SK-N-SH treated with all-trans-retinoic acid at 6 μM for 48 hours (cell line): ENCODE results near the gene CELF5.
"Not testable (repeated sequence)": the region's sequence is repeated elsewhere in the genome, so short reads cannot be mapped to it uniquely, and the experiment has no call there.

Source experiments
- ARNTL ChIP-seq: fragments of 450-650 bp; formaldehyde crosslinking; IDR thresholded peaks from 2 replicates; pipeline ENCODE4 v1.5.0; 2020; ENCODE audit warnings: low read depth, mild to moderate bottlenecking, moderate library complexity, borderline replicate concordance
- OSR1 ChIP-seq: fragments of 250-450 bp; sonication (Bioruptor Pico); IDR thresholded peaks from 2 replicates; pipeline ENCODE4 v1.8.0; 2022; ENCODE audit warnings: moderate library complexity, mild to moderate bottlenecking, inconsistent platforms
- RARB ChIP-seq: fragments of 250-450 bp; sonication (Bioruptor Pico); IDR thresholded peaks from 2 replicates; pipeline ENCODE4 v1.8.0; 2021; ENCODE audit warnings: mild to moderate bottlenecking, moderate library complexity
- SNAI2 ChIP-seq: fragments of 250-450 bp; sonication (Bioruptor Pico); IDR thresholded peaks from 2 replicates; pipeline ENCODE4 v1.5.0; 2020; ENCODE audit warnings: mild to moderate bottlenecking, moderate library complexity
- ZC3H10 ChIP-seq: fragments of 250-450 bp; sonication (Bioruptor Pico); IDR thresholded peaks from 2 replicates; pipeline ENCODE4 v1.5.1; 2021; ENCODE audit warnings: mild to moderate bottlenecking, moderate library complexity
- ZFP3 ChIP-seq: fragments of 250-450 bp; sonication (Bioruptor Pico); IDR thresholded peaks from 2 replicates; pipeline ENCODE4 v1.5.0; 2020; ENCODE audit warnings: mild to moderate bottlenecking, moderate library complexity
- ZFP30 ChIP-seq: fragments of 450-650 bp; formaldehyde crosslinking; IDR thresholded peaks from 2 replicates; pipeline ENCODE4 v1.5.0; 2022; ENCODE audit warnings: mild to moderate bottlenecking, moderate library complexity
- ZNF70 ChIP-seq: fragments of 450-650 bp; formaldehyde crosslinking; IDR thresholded peaks from 2 replicates; pipeline ENCODE4 v1.5.0; 2020; ENCODE audit warnings: mild to moderate bottlenecking, moderate library complexity
- TF ChIP-seq, protein P1 (sequence below): fragments of 250-450 bp; sonication (Bioruptor Pico); IDR thresholded peaks from 2 replicates; pipeline ENCODE4 v1.5.1; 2021; ENCODE audit warnings: mild to moderate bottlenecking, moderate library complexity
- TF ChIP-seq, protein P2 (sequence below): fragments of 250-450 bp; sonication (Bioruptor Pico); IDR thresholded peaks from 2 replicates; pipeline ENCODE4 v1.8.0; 2020; ENCODE audit warnings: mild to moderate bottlenecking, moderate library complexity, borderline replicate concordance
- TF ChIP-seq, protein P3 (sequence below): fragments of 250-450 bp; sonication (Bioruptor Pico); IDR thresholded peaks from 2 replicates; pipeline ENCODE4 v1.5.1; 2020; ENCODE audit warnings: low read depth, mild to moderate bottlenecking, moderate library complexity
- TF ChIP-seq, protein P4 (sequence below): fragments of 250-450 bp; sonication (Bioruptor Pico); IDR thresholded peaks from 2 replicates; pipeline ENCODE4 v1.8.0; 2021; ENCODE audit warnings: low read depth, mild to moderate bottlenecking, moderate library complexity, borderline replicate concordance

DNA sequence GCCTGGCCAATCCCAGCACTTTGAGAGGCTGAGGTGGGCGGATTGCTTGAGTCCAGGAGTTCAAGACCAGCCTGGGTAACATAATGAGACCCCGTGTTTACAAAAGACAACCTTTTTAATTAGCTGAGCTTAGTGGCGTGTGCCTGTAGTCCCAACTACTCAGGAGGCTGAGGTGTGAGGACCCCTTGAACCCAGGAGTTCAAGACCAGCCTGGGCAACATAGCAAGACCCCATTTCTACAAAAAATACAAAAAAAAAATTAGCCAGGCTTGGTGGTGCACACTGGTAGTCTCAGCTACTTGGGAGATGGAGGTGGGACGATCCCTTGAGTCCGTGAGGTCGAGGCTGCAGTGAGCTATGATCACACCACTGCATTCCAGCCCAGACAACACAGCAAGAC lies 66.4 kb downstream of the CELF5 start:
- TF ChIP-seq RARB; ARNTL (CRISPR knock-in tag); ZFP30 (CRISPR knock-in tag); SNAI2 (CRISPR knock-in tag); ZFP3 (CRISPR knock-in tag); ZC3H10; OSR1; ZNF70 (CRISPR knock-in tag): not testable (repeated sequence)
- TF ChIP-seq, protein P1, sequence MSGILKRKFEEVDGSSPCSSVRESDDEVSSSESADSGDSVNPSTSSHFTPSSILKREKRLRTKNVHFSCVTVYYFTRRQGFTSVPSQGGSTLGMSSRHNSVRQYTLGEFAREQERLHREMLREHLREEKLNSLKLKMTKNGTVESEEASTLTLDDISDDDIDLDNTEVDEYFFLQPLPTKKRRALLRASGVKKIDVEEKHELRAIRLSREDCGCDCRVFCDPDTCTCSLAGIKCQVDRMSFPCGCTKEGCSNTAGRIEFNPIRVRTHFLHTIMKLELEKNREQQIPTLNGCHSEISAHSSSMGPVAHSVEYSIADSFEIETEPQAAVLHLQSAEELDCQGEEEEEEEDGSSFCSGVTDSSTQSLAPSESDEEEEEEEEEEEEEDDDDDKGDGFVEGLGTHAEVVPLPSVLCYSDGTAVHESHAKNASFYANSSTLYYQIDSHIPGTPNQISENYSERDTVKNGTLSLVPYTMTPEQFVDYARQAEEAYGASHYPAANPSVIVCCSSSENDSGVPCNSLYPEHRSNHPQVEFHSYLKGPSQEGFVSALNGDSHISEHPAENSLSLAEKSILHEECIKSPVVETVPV (CRISPR knock-in tag), result not testable (repeated sequence)
- TF ChIP-seq, protein P2, sequence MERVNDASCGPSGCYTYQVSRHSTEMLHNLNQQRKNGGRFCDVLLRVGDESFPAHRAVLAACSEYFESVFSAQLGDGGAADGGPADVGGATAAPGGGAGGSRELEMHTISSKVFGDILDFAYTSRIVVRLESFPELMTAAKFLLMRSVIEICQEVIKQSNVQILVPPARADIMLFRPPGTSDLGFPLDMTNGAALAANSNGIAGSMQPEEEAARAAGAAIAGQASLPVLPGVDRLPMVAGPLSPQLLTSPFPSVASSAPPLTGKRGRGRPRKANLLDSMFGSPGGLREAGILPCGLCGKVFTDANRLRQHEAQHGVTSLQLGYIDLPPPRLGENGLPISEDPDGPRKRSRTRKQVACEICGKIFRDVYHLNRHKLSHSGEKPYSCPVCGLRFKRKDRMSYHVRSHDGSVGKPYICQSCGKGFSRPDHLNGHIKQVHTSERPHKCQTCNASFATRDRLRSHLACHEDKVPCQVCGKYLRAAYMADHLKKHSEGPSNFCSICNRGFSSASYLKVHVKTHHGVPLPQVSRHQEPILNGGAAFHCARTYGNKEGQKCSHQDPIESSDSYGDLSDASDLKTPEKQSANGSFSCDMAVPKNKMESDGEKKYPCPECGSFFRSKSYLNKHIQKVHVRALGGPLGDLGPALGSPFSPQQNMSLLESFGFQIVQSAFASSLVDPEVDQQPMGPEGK (CRISPR knock-in tag), result not testable (repeated sequence)
- TF ChIP-seq, protein P3, sequence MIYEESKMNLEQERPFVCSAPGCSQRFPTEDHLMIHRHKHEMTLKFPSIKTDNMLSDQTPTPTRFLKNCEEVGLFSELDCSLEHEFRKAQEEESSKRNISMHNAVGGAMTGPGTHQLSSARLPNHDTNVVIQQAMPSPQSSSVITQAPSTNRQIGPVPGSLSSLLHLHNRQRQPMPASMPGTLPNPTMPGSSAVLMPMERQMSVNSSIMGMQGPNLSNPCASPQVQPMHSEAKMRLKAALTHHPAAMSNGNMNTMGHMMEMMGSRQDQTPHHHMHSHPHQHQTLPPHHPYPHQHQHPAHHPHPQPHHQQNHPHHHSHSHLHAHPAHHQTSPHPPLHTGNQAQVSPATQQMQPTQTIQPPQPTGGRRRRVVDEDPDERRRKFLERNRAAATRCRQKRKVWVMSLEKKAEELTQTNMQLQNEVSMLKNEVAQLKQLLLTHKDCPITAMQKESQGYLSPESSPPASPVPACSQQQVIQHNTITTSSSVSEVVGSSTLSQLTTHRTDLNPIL (CRISPR knock-in tag), result not testable (repeated sequence)
- TF ChIP-seq, protein P4, sequence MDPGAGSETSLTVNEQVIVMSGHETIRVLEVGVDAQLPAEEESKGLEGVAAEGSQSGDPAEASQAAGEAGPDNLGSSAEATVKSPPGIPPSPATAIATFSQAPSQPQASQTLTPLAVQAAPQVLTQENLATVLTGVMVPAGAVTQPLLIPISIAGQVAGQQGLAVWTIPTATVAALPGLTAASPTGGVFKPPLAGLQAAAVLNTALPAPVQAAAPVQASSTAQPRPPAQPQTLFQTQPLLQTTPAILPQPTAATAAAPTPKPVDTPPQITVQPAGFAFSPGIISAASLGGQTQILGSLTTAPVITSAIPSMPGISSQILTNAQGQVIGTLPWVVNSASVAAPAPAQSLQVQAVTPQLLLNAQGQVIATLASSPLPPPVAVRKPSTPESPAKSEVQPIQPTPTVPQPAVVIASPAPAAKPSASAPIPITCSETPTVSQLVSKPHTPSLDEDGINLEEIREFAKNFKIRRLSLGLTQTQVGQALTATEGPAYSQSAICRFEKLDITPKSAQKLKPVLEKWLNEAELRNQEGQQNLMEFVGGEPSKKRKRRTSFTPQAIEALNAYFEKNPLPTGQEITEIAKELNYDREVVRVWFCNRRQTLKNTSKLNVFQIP (CRISPR knock-in tag), result not testable (repeated sequence)
